A673 (cell line): ENCODE results near the gene HS3ST4.

Experiments used
- EZH2 ChIP-seq: fragments of 200-600 bp; sonication (generic); IDR thresholded peaks from 2 replicates; pipeline ENCODE4 v1.6.1; 2017; ENCODE audit warnings: borderline replicate concordance, low read depth, mild to moderate bottlenecking, mixed read lengths, antibody characterized with exemption, low read length; ENCODE audit not compliant: poor library complexity, severe bottlenecking
- TF ChIP-seq, protein P1 (sequence below): fragments of 300-800, 200-600 bp; sonication (generic); conservative IDR thresholded peaks from 2 replicates; pipeline ENCODE4 v1.5.1; 2017; ENCODE audit warnings: low read depth, mild to moderate bottlenecking, antibody characterized with exemption, low read length, moderate library complexity, mixed read lengths

DNA sequence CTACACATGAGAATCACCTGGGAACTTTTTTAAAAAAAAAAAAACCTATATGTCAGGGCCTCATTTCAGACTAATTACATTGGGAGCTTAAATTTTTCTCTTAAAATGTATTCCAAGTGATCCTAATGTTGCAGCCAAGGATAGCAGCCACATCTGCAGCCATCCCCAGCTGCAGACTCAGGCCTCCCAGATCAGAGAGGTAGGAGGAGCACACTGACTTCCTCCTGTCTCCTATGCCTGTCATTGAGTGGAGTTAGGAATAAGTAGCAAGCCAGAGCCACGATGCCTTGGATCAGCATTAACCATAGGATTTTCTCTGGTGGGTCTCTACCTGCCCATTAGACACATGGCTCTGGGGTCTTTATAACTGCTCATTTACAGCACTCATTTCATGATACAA, 463.5 kb downstream of the HS3ST4 start:
- TF ChIP-seq, protein P1, sequence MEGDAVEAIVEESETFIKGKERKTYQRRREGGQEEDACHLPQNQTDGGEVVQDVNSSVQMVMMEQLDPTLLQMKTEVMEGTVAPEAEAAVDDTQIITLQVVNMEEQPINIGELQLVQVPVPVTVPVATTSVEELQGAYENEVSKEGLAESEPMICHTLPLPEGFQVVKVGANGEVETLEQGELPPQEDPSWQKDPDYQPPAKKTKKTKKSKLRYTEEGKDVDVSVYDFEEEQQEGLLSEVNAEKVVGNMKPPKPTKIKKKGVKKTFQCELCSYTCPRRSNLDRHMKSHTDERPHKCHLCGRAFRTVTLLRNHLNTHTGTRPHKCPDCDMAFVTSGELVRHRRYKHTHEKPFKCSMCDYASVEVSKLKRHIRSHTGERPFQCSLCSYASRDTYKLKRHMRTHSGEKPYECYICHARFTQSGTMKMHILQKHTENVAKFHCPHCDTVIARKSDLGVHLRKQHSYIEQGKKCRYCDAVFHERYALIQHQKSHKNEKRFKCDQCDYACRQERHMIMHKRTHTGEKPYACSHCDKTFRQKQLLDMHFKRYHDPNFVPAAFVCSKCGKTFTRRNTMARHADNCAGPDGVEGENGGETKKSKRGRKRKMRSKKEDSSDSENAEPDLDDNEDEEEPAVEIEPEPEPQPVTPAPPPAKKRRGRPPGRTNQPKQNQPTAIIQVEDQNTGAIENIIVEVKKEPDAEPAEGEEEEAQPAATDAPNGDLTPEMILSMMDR = no peak
- no peak for TF ChIP-seq EZH2
